HepG2 (cell line): Measurements from ENCODE around the gene ANAPC16. TPM values are rescaled to one million over a fixed set of nuclear protein-coding genes. Genes with fewer than 3 reads are reported as not detected.
A peak's percentile ranks its signal among the peaks of the same experiment; 100 is the strongest.

Source experiments
- ATF3 ChIP-seq: sonication (generic); formaldehyde crosslinking; IDR thresholded peaks from 2 replicates; pipeline ENCODE4 v1.4.0; 2020; ENCODE audit warnings: missing genetic modification reagents
- CENPBD1 ChIP-seq: sonication (generic); formaldehyde crosslinking; IDR thresholded peaks from 2 replicates; pipeline ENCODE4 v1.8.0; 2022; ENCODE audit warnings: missing genetic modification reagents, low read depth, mild to moderate bottlenecking, borderline replicate concordance
- DMAP1 ChIP-seq: IDR thresholded peaks from 2 replicates; pipeline ENCODE4 v1.6.1; 2016
- FOXP4 ChIP-seq: sonication (generic); formaldehyde crosslinking; IDR thresholded peaks from 2 replicates; pipeline ENCODE4 v1.4.0; 2020; ENCODE audit warnings: missing genetic modification reagents
- HNF4G ChIP-seq, 2 experiments: sonication (generic) in 1 of 2; formaldehyde crosslinking in 1 of 2; IDR thresholded peaks; 2 replicates each; pipeline versions ENCODE4 v1.4.0 to v1.6.1; 2011 to 2020; ENCODE audit warnings: borderline replicate concordance in 2 of 2, low read depth in 2 of 2, mild to moderate bottlenecking in 2 of 2, low read length in 1 of 2, missing genetic modification reagents in 1 of 2, moderate library complexity in 1 of 2
- HOXA7 ChIP-seq: sonication (generic); formaldehyde crosslinking; IDR thresholded peaks from 2 replicates; pipeline ENCODE4 v1.8.1; 2022; ENCODE audit warnings: mild to moderate bottlenecking, missing genetic modification reagents, moderate library complexity
- MTF1 ChIP-seq: sonication (generic); formaldehyde crosslinking; IDR thresholded peaks from 2 replicates; pipeline ENCODE4 v1.5.0; 2020; ENCODE audit warnings: missing genetic modification reagents
- REST ChIP-seq, 2 experiments: IDR thresholded peaks; 2 replicates each; pipeline ENCODE4 v1.6.1; 2011 to 2012; ENCODE audit warnings: low read length in 2 of 2, borderline replicate concordance in 1 of 2, low read depth in 1 of 2, mild to moderate bottlenecking in 1 of 2, moderate library complexity in 1 of 2
- RFX1 ChIP-seq: fragments of 450-650 bp; IDR thresholded peaks from 2 replicates; pipeline ENCODE4 v1.6.1; 2017
- TOPORS ChIP-seq: sonication (generic); formaldehyde crosslinking; IDR thresholded peaks from 2 replicates; pipeline ENCODE4 v1.8.0; 2023; ENCODE audit warnings: mild to moderate bottlenecking, missing genetic modification reagents
- TP53 ChIP-seq: sonication (generic); formaldehyde crosslinking; conservative IDR thresholded peaks from 2 replicates; pipeline ENCODE4 v1.4.0; 2020; ENCODE audit warnings: missing genetic modification reagents
- ZBED4 ChIP-seq: sonication (generic); formaldehyde crosslinking; IDR thresholded peaks from 2 replicates; pipeline ENCODE4 v1.4.0; 2020; ENCODE audit warnings: missing genetic modification reagents, borderline replicate concordance
- ZBTB3 ChIP-seq: sonication (generic); formaldehyde crosslinking; IDR thresholded peaks from 2 replicates; pipeline ENCODE4 v1.4.0; 2020; ENCODE audit warnings: low read depth, mild to moderate bottlenecking, moderate library complexity, missing genetic modification reagents, borderline replicate concordance
- ZBTB7A ChIP-seq: sonication (generic); formaldehyde crosslinking; IDR thresholded peaks from 2 replicates; pipeline ENCODE4 v1.8.0; 2022; ENCODE audit warnings: mild to moderate bottlenecking, missing genetic modification reagents
- ZNF547 ChIP-seq: sonication (generic); formaldehyde crosslinking; IDR thresholded peaks from 2 replicates; pipeline ENCODE4 v1.5.1; 2020; ENCODE audit warnings: mild to moderate bottlenecking, missing genetic modification reagents
- ZNF556 ChIP-seq: sonication (generic); formaldehyde crosslinking; IDR thresholded peaks from 2 replicates; pipeline ENCODE4 v1.4.0; 2020; ENCODE audit warnings: mild to moderate bottlenecking, missing genetic modification reagents, borderline replicate concordance
- ZNF607 ChIP-seq: sonication (generic); formaldehyde crosslinking; IDR thresholded peaks from 2 replicates; pipeline ENCODE4 v1.5.1; 2020; ENCODE audit warnings: missing genetic modification reagents, mild to moderate bottlenecking, borderline replicate concordance
- ZNF781 ChIP-seq: sonication (generic); formaldehyde crosslinking; IDR thresholded peaks from 2 replicates; pipeline ENCODE4 v1.5.1; 2020; ENCODE audit warnings: borderline replicate concordance, mild to moderate bottlenecking, missing genetic modification reagents; ENCODE audit errors: not compliant biosample characterization
- polyA plus RNA-seq, 8 experiments: library from polyadenylated mRNA; depleted of rRNA in 3 of 8; stranded (reverse) in 7 of 8; unstranded in 1 of 8; fragments of >200 nt; fragmentation: Illumina TruSeq in 4 of 8; extraction: Trizol in 4 of 8; gene quantifications; 2 replicates each; pipeline versions ENCODE4 v1.2.1 to v1.2.3, GENCODE V29; 2011 to 2016; ENCODE audit warnings: low read depth in 4 of 8, missing spikeins in 1 of 8, mixed read lengths in 1 of 8; ENCODE audit not compliant: insufficient read depth in 1 of 8
- total RNA-seq, 5 experiments: library from RNA; depleted of rRNA; stranded (reverse); fragments of >200 nt; fragmentation: Illumina TruSeq; extraction: Trizol; gene quantifications; 2 replicates each; pipeline ENCODE4 v1.2.3, GENCODE V29; 2016; ENCODE audit warnings: low read depth in 1 of 5

ANAPC16 gene
- total and polyA plus RNA-seq, 2 of the 13 experiments (the other 11 are each of a cell fraction or from before 2014, with no cell fraction given): 74.8 to 89.4 TPM

GRCh38 chr10:72254813-72255568, 39.2 kb downstream of the ANAPC16 start (continued):
- TF ChIP-seq ZBED4 (CRISPR knock-in tag) (0 out of 2 replicates have a peak, but pooled peaks have one; percentile 18), HOXA7 (CRISPR knock-in tag) (no peak), MTF1 (CRISPR knock-in tag) (no peak), DMAP1 (CRISPR knock-in tag) (peak; percentile 64; the same call in 1 of the 2 replicates), ZNF607 (no peak), HNF4G (IDR thresholded peaks at IDR 0.05; ENCODE audit: borderline replicate concordance, low read depth, low read length) (peak; percentile 41; the same call in 1 of the 2 replicates), HNF4G (CRISPR knock-in tag; IDR thresholded peaks at IDR 0.05; ENCODE audit: borderline replicate concordance, low read depth) (no peak), FOXP4 (CRISPR knock-in tag) (peak; percentile 68), TOPORS (no peak), ZBTB7A (peak; percentile 64; the same call in 1 of the 2 replicates), TP53 (CRISPR knock-in tag) (no peak), ATF3 (CRISPR knock-in tag) (no peak), ZNF547 (CRISPR knock-in tag) (0 out of 2 replicates have a peak, but pooled peaks have one; percentile 41), RFX1 (no peak), ZNF556 (CRISPR knock-in tag) (no peak), REST (IDR thresholded peaks at IDR 0.05; ENCODE audit: borderline replicate concordance in 1 of 2, low read depth in 1 of 2, low read length in 2 of 2) (no peak), CENPBD1 (CRISPR knock-in tag) (no peak), ZBTB3 (CRISPR knock-in tag) (no peak), ZNF781 (CRISPR knock-in tag) (no peak)
